ENCODE results near the gene KIF26B.
"Not testable (repeated sequence)": the region's sequence is repeated elsewhere in the genome, so short reads cannot be mapped to it uniquely, and the experiment has no call there.

KIF26B gene

GRCh38 chr1:245396615-245397014, 241.8 kb downstream of the KIF26B start:
- DNase-seq: no peak

GRCh38 chr1:245397771-245398170, 243.0 kb downstream of the KIF26B start:
- DNase-seq: no peak

- no peak for DNase-seq
These were observed 243.4 kb downstream of the KIF26B start for GRCh38 chr1:245398180-245398579.

DNA sequence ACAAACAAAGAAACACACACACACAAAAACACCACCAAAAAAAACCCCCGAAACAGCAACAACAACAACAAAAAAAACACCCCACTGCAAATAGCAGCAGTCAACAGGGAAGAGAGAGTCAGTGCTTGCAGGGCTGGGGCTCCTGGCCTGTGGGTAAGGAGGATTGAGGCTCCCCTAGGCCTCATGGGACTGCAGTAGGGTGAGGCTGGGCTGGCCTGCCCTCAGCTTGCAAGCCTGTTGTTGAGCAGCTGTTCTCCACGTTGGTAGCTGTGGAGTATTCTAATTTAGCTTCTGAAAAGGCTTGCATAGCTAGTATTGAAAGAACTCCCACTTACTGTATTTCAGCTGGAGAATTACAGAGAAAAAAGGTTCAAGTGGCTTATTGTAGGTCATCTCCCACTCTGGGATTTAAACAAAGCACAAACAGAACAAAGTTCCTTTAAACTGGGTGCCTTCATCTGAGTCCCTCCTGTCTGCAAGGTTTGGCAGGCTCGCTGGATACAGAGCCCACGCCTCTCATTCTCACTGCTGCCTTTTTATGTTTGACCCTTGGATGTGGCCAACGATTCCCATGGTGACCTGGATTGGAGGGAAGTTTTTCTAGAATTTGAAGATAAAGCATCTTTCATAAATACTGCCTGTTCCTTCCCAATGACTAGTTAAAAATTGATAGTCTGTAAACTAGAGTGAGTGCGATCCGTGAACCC, 247.2 kb downstream of the KIF26B start:
- DNase-seq: no peak

GRCh38 chr1:245402998-245403397, 248.2 kb downstream of the KIF26B start:
- DNase-seq: not testable (repeated sequence)

DNA sequence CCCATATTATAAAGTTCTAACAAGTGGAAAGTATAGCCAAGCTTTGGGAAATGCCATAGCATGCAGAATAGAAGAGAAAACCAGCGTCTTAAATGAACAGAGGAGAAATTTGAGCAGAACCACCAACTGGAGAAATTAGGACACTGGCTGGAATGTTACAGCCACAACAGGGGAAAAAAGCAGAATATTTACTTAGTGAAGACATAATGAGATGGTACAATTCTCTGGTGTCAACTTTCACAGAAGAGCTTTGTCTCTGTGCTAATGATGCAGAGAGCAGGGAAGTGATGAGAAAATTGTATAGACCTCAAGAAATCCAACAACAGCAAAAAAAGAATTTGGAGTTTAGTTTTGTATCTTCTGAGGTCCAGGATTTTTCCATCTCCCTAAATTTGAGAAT, 249.7 kb downstream of the KIF26B start:
- no peak for DNase-seq

DNA sequence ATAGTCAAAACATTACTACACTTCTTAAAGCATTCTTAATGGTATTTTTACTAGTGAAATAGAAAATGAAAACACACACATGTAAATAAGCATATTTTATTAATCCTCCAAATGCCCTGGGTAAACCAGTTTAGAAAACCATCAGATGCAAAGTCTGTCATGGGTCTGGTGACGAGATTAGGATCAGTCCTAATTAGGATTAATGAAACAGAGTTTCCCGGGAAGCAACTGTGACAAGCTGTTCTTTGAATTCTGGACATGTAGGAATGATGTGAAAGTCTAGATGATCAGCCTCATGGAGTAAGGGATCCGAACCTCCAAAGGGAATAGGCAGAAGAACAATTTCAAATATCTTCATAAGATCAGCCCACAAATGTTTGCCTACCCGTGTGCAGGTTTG, 250.2 kb downstream of the KIF26B start:
- no peak for DNase-seq

DNA sequence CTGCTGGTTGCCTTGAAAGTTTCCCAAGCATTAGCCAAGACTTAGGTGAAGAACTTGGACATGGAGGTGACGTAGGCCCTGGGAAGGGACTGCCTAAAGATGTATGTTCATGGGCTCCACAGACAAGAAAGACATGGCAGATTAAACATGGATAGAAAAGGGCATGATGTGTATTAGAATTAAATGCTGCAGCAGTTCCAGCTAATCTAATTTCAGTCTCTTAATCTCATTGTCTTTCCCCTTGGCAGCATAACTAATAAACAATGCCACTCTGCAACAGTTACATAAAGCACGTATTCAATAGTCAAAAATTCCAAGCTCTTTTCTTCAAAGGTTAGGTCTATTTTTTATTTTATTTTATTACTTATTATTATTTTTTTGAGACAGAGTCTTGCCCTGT, 251.6 kb downstream of the KIF26B start:
- DNase-seq: no peak

GRCh38 chr1:245407983-245408382, 253.2 kb downstream of the KIF26B start:
- DNase-seq: no peak

GRCh38 chr1:245409341-245410195, 254.8 kb downstream of the KIF26B start:
- DNase-seq: no peak

DNA sequence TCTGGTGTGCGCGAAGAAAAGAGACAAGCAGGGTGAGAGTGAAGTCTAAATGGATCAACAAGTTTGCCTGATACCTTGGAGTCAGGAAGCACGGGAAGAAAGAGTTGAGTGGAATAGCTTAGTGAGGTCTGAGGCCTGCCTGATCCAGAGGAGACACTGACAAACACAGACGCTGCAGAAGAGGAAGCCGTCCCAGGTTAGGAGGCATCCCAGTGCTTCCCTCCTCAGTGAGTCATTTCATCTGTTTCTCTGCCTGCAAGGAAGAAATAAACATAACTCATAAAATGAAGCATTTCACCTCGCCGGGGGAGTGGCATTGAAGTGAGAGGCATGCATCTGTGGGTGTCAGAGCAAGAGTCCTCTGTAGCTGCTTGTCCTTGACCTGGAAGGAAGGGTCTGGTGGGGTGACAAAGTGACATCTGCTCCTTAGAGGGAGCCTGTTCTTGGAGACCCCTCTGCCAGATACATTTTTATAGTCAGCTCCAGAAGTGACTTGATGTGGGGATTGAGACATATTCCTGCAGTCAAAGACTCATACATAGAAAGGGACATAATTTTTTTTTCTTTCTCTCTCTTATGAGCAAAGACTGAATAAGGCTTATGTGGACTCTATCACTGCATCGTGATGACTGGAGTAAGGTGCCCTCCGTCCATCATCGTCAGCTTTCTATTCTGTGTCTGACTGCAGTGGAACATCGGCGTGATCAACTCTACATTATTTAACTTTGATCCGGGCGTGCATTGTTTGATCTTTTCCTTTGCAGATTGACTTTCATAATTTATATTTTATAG, 256.7 kb downstream of the KIF26B start:
- peak; percentile 50 for DNase-seq

- DNase-seq: no peak
These were observed 257.5 kb downstream of the KIF26B start for GRCh38 chr1:245412306-245412705.

DNA sequence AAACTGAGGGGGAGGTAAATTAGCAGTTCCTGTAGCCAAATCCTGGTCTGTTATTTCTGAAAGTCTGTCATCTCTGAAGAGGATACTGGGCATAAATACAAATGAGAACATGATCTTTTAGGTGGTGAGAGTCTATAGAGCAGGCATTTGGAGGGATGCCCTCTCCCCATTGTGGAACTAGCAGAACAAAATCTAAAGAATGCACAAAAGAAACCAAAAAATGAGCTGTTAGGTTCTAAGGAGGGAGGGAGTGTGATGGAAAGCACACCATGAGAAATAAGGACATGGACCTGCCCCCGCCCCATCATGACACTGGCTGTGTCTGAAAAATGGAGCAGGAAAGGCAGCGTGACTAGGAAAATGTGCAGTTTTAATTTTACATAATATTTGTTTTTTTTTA, 262.0 kb downstream of the KIF26B start:
- DNase-seq: no peak

GRCh38 chr1:245418077-245418476, 263.3 kb downstream of the KIF26B start:
- no peak for DNase-seq

DNA sequence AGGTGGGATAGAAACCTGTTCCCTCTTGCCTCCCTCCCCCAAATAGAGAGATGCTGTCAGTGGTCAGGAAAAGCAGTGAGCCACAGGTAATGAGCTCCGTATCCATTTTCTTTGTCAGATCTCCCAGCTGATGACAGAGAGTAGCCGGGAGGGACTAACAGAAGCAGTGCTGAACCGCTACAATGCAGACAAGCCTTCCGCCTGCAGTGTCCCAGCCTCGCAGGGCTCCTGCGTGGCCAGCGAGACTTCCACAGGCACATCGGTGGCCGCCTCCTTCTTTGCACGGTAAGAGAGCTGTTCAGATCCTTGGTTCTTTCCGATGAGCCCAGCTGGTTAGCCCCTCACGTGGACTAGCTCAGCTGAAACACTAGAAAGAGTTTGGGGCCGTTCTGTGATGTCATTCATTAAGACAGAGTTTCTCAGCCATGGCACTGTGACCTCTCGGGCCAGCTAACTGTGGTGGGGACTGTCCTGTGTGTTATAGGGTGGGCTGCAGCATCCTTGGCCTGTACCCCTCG, 264.7 kb downstream of the KIF26B start:
- DNase-seq: no peak

- DNase-seq: no peak
These were observed 265.2 kb downstream of the KIF26B start for GRCh38 chr1:245419989-245420388.

- DNase-seq: no peak
These were observed 266.1 kb downstream of the KIF26B start for GRCh38 chr1:245420926-245421325.

DNA sequence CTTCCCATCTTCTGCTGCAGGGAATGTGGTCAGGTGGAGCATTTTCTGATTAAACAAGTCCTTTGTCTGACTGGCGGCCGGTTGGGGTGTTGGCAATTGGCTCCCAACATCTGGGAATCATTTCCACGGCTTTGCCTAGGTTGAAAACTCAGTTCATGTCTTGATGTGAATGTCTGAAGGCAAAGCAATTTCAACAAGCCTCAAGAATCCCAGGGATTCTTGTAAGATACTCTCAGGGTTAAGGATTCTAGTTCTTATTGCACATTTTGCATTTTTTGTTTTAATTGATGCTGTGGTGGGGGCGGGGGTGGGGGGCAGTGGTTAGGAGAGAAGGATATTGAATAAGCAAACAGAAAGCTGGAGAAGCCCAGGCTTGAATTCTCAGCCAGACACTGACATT, 273.9 kb downstream of the KIF26B start:
- DNase-seq: no peak

DNA sequence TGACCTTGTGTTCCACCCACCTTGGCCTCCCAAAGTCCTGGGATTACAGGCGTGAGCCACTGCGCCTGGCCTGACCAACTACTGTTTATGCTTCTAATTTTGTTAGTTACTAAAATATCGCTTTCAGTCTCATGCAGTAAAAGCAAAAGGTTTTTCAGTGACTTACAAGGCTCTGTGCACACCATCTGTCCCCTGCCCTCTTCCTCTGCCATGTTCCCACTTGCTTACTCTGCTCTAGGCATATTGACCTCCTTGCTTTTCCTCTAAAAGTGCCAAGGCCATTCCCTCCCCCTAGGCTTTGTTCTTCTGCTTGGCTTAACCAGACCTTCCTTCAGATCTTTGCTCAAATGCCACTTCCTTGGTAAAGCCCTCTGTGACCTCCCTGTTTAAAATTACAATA, 276.9 kb downstream of the KIF26B start:
- no peak for DNase-seq

GRCh38 chr1:245432228-245432875, 277.6 kb downstream of the KIF26B start:
- DNase-seq: no peak

- DNase-seq: no peak
These were observed 278.8 kb downstream of the KIF26B start for GRCh38 chr1:245433561-245433960.

- DNase-seq: no peak
These were observed 279.5 kb downstream of the KIF26B start for GRCh38 chr1:245434280-245434679.

GRCh38 chr1:245436407-245436806, 281.6 kb downstream of the KIF26B start:
- DNase-seq: no peak
